Neural cell (in vitro differentiated cells): Measurements from ENCODE around the gene FOXK1.

Source experiments
- EP300 ChIP-seq: fragments of 450-650 bp; conservative IDR thresholded peaks from 2 replicates; pipeline ENCODE4 v1.6.1; 2014; ENCODE audit warnings: antibody characterized with exemption, mild to moderate bottlenecking, moderate library complexity; ENCODE audit not compliant: poor library complexity, severe bottlenecking
- EZH2 ChIP-seq: fragments of 200-600, 300-800 bp; shearing (Covaris generic), sonication (generic); IDR thresholded peaks from 2 replicates; pipeline ENCODE4 v1.6.1; 2014; ENCODE audit warnings: antibody characterized with exemption, low read length, borderline replicate concordance, mild to moderate bottlenecking; ENCODE audit not compliant: insufficient read depth, poor library complexity, severe bottlenecking
- MXI1 ChIP-seq: fragments of 450-650 bp; conservative IDR thresholded peaks from 2 replicates; pipeline ENCODE4 v1.6.1; 2014; ENCODE audit warnings: antibody characterized with exemption, mild to moderate bottlenecking; ENCODE audit not compliant: poor library complexity, severe bottlenecking
- POLR2AphosphoS5 ChIP-seq: IDR thresholded peaks from 2 replicates; pipeline ENCODE4 v1.6.1; 2012
- RAD21 ChIP-seq: fragments of 450-650 bp; conservative IDR thresholded peaks from 2 replicates; pipeline ENCODE4 v1.6.1; 2014; ENCODE audit warnings: antibody characterized with exemption, mild to moderate bottlenecking, moderate library complexity
- REST ChIP-seq: IDR thresholded peaks from 2 replicates; pipeline ENCODE4 v1.6.1; 2012; ENCODE audit warnings: borderline replicate concordance
- SMC3 ChIP-seq: fragments of 450-650 bp; conservative IDR thresholded peaks from 2 replicates; pipeline ENCODE4 v1.6.1; 2014; ENCODE audit warnings: antibody characterized with exemption, mild to moderate bottlenecking, moderate library complexity; ENCODE audit not compliant: poor library complexity
- TF ChIP-seq, protein P1 (sequence below): fragments of 450-650 bp; IDR thresholded peaks from 2 replicates; pipeline ENCODE4 v1.5.1; 2014; ENCODE audit warnings: antibody characterized with exemption, mild to moderate bottlenecking, moderate library complexity; ENCODE audit not compliant: poor library complexity, severe bottlenecking

DNA sequence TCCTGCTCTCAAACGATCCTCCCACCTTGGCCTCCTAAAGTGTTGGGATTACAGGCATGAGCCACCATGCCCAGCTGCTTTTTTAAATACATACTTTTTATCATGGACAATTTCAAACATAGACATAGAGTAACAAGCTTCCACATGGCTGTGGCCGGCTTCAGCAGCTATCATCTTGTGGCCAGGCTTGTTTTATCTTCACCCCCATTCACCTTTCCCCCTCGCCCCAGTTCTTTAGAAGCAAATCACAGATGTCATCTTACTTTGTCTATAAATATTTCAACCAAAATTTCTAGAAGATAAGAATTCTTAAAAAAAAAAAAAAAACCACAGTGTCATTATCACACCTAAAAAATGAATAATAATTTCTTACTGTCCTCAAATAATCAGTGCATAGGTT, 5.9 kb downstream of the FOXK1 start:
- TF ChIP-seq REST: no peak
- no peak for TF ChIP-seq POLR2AphosphoS5
- no peak for TF ChIP-seq EZH2
- TF ChIP-seq, protein P1, sequence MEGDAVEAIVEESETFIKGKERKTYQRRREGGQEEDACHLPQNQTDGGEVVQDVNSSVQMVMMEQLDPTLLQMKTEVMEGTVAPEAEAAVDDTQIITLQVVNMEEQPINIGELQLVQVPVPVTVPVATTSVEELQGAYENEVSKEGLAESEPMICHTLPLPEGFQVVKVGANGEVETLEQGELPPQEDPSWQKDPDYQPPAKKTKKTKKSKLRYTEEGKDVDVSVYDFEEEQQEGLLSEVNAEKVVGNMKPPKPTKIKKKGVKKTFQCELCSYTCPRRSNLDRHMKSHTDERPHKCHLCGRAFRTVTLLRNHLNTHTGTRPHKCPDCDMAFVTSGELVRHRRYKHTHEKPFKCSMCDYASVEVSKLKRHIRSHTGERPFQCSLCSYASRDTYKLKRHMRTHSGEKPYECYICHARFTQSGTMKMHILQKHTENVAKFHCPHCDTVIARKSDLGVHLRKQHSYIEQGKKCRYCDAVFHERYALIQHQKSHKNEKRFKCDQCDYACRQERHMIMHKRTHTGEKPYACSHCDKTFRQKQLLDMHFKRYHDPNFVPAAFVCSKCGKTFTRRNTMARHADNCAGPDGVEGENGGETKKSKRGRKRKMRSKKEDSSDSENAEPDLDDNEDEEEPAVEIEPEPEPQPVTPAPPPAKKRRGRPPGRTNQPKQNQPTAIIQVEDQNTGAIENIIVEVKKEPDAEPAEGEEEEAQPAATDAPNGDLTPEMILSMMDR: no peak
- no peak for TF ChIP-seq EP300
- no peak for TF ChIP-seq RAD21
- no peak for TF ChIP-seq SMC3
- no peak for TF ChIP-seq MXI1
